Rectal smooth muscle tissue (tissue), 1 donor: ENCODE measurements around the gene MTMR3.
"Not testable (repeated sequence)": the region's sequence is repeated elsewhere in the genome, so short reads cannot be mapped to it uniquely, and the experiment has no call there.

Experiments used
- H3K27ac ChIP-seq: one replicate; pipeline ENCODE4 v1.7.0; 2013; ENCODE audit warnings: low read depth, low read length, inconsistent platforms
- H3K27me3 ChIP-seq: one replicate; pipeline ENCODE4 v1.7.0; 2013; ENCODE audit warnings: low read length; ENCODE audit not compliant: control insufficient read depth, insufficient read depth
- H3K36me3 ChIP-seq: one replicate; pipeline ENCODE4 v1.7.0; 2013; ENCODE audit warnings: low read length; ENCODE audit not compliant: control insufficient read depth, insufficient read depth
- H3K4me1 ChIP-seq: one replicate; pipeline ENCODE4 v1.7.0; 2013; ENCODE audit warnings: low read length; ENCODE audit not compliant: control insufficient read depth, insufficient read depth
- H3K4me3 ChIP-seq: one replicate; pipeline ENCODE4 v1.7.0; 2013; ENCODE audit warnings: low read length
- H3K9ac ChIP-seq: one replicate; pipeline ENCODE4 v1.7.0; 2013; ENCODE audit warnings: low read length

Gene MTMR3

DNA sequence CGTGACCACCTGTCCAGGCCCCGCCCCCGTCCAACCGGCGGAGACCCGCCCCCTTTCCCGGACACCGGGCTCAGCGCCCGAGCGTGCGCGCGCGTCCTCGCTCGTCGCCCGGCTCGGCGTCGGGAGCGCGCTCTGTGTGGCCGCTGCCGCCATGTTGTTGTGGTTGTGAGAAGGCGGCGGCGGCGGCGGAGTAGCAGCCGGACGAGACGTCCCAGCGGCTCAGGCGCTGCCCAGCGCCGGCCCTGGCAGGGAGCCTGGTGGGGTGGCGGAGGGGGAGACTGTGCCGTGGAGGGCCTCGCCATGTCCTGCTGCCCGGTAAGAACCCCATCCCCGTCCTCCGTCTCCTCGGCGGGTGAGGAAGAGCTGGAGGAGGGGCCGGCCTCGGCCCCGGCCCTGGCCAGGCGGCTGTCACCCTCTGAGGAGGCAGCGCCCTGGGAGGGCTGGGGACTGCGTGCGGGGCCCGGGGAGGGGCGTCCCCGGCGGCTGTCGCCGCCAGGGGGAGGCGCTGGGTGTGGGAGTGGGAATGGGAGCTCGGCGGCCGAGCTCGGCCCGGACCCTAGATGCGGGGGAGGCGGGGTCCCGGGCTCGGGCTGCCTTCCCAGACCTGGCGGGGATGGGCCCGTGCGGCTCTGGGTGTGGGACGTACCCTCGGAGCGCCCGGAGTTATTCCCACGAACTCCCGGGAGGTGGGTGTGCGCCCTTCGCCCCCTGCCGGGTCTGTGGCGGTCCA, at the start of gene MTMR3:
TSS of gene MTMR3 (plus strand) at position 130 of the 730 bp plus-strand sequence. CDS start 87,886 bp downstream, outside the sequence.
- H3K4me1 ChIP-seq = peaks cover 7% of the 10 kb centered on the region
- H3K4me3 ChIP-seq = peak within 1 kb of the TSS; percentile 87
- peak within 1 kb of the TSS; percentile 98 for H3K9ac ChIP-seq
- no peaks in the 10 kb centered on the region for H3K27me3 ChIP-seq
- H3K36me3 ChIP-seq = no peaks in the 10 kb centered on the region
- peak within 1 kb of the TSS; percentile 94 for H3K27ac ChIP-seq

GRCh38 chr22:29833392-29833965, 49.5 kb upstream of the MTMR3 start:
- Histone ChIP-seq H3K9ac (no peak overlapping the region), H3K27ac (peak overlapping the region; percentile 41), H3K4me3 (no peak overlapping the region), H3K4me1 (peaks cover 5% of the 10 kb centered on the region), H3K36me3 (peaks cover 21% of the 10 kb centered on the region), H3K27me3 (no peaks in the 10 kb centered on the region)

GRCh38 chr22:29834046-29834445, 48.9 kb upstream of the MTMR3 start:
- H3K4me3 ChIP-seq = no peak overlapping the region
- H3K27ac ChIP-seq = no peak overlapping the region
- H3K36me3 ChIP-seq = peaks cover 21% of the 10 kb centered on the region
- H3K27me3 ChIP-seq = no peaks in the 10 kb centered on the region
- peaks cover 5% of the 10 kb centered on the region for H3K4me1 ChIP-seq
- H3K9ac ChIP-seq = no peak overlapping the region

DNA sequence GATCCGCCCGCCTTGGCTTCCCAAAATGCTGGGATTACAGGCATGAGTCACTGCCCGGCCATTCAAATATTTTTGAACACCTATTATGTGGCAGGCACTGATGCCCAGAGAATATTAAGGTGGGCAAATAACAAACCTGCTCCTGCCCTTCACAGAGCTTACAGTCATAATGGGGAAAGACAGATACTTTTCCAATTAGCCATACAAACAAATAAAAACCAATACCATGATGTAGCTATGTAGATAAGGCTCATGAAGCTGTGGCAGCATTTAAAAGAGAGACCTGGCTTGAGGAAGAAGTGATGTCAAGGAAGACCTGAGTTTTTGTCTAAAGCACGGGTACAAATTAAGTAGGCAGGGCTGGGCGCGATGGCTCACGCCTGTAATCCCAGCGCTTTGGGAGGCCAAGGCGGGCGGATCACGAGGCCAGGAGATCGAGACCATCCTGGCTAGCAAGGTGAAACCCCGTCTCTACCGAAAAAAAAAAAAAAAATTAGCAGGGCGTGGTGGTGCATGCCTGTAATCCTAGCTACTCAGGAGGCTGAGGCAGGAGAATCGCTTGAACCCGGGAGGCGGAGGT, 46.1 kb upstream of the MTMR3 start:
- not testable (repeated sequence) for H3K4me1 ChIP-seq, H3K27ac ChIP-seq, H3K27me3 ChIP-seq, H3K9ac ChIP-seq
- Histone ChIP-seq H3K36me3 (peaks cover 13% of the 10 kb centered on the region), H3K4me3 (peak overlapping the region; percentile 92)

GRCh38 chr22:29837741-29838598, 45.0 kb upstream of the MTMR3 start, which contains the start of gene ASCC2:
Gene ASCC2, minus strand, starts transcription at chr22:29838274. Its CDS starts 5,949 bp downstream, at chr22:29832325.
- Histone ChIP-seq H3K36me3 (peaks cover 8% of the 10 kb centered on the region), H3K27me3 (no peaks in the 10 kb centered on the region), H3K4me1 (peaks cover 5% of the 10 kb centered on the region), H3K9ac (peak within 1 kb of the TSS; percentile 70), H3K4me3 (peak within 1 kb of the TSS; percentile 92), H3K27ac (peak within 1 kb of the TSS; percentile 87)

DNA sequence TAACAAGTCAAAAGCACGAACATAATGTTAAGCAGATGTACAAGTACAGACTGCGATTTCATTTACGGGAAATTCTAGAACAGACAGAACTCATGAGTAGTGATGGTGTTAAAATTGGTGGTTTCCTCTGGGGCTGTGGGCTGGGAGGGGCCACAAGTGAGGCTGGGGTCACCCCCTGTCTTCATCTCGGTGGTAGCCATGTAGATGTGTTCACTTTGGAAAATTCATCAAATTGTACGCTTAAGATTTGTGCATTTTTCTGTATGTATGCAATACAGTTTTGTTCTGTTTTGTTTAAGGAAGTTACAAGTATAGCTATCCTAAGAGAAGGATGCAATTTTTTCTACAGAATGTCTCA, 44.4 kb upstream of the MTMR3 start:
- Histone ChIP-seq H3K4me1 (peaks cover 5% of the 10 kb centered on the region), H3K9ac (peak overlapping the region; percentile 43), H3K27me3 (no peaks in the 10 kb centered on the region), H3K36me3 (peaks cover 2% of the 10 kb centered on the region), H3K4me3 (peak overlapping the region; percentile 58), H3K27ac (peak overlapping the region; percentile 87)

- H3K27me3 ChIP-seq = no peaks in the 10 kb centered on the region
- H3K36me3 ChIP-seq = peaks cover 2% of the 10 kb centered on the region
- peaks cover 5% of the 10 kb centered on the region for H3K4me1 ChIP-seq
- H3K27ac ChIP-seq = peak overlapping the region; percentile 87
- no peak overlapping the region for H3K9ac ChIP-seq
- H3K4me3 ChIP-seq = peak overlapping the region; percentile 58
Observed at GRCh38 chr22:29839039-29839438, 43.9 kb upstream of the MTMR3 start.

DNA sequence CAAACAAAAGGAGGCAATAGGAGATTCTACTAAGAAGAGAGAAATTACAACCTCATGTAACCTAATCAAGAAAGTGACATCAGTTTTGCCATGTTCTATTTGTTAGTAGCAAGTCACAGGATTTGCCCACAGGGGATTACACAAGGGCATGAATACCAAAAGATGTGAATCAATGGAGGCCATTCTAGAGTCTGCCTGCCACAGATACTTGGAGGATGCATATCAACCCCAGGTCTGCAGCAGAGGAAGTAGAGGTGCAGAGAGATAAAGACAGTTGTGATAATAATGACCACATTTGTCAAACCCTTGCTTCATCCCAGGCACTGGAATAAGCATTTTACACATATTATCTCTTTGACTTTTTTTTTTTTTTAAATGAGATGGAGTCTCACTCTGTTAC, 42.5 kb upstream of the MTMR3 start:
- Histone ChIP-seq H3K9ac (no peak overlapping the region), H3K27me3 (no peaks in the 10 kb centered on the region), H3K27ac (no peak overlapping the region), H3K4me1 (peaks cover 5% of the 10 kb centered on the region), H3K4me3 (no peak overlapping the region), H3K36me3 (peaks cover 2% of the 10 kb centered on the region)

- Histone ChIP-seq H3K36me3 (no peaks in the 10 kb centered on the region), H3K4me3 (no peak overlapping the region), H3K27me3 (no peaks in the 10 kb centered on the region), H3K27ac (no peak overlapping the region), H3K4me1 (peaks cover 5% of the 10 kb centered on the region), H3K9ac (no peak overlapping the region)
Observed at GRCh38 chr22:29842172-29842571, 40.8 kb upstream of the MTMR3 start.

- H3K4me1 ChIP-seq = no peaks in the 10 kb centered on the region
- no peak overlapping the region for H3K4me3 ChIP-seq
- H3K27ac ChIP-seq = no peak overlapping the region
- H3K27me3 ChIP-seq = no peaks in the 10 kb centered on the region
- no peaks in the 10 kb centered on the region for H3K36me3 ChIP-seq
- no peak overlapping the region for H3K9ac ChIP-seq
Observed at GRCh38 chr22:29842740-29843139, 40.2 kb upstream of the MTMR3 start.

- Histone ChIP-seq H3K27me3 (no peaks in the 10 kb centered on the region), H3K9ac (no peak overlapping the region), H3K27ac (no peak overlapping the region), H3K4me3 (no peak overlapping the region), H3K36me3 (no peaks in the 10 kb centered on the region), H3K4me1 (no peaks in the 10 kb centered on the region)
Observed at GRCh38 chr22:29846290-29846689, 36.7 kb upstream of the MTMR3 start.

DNA sequence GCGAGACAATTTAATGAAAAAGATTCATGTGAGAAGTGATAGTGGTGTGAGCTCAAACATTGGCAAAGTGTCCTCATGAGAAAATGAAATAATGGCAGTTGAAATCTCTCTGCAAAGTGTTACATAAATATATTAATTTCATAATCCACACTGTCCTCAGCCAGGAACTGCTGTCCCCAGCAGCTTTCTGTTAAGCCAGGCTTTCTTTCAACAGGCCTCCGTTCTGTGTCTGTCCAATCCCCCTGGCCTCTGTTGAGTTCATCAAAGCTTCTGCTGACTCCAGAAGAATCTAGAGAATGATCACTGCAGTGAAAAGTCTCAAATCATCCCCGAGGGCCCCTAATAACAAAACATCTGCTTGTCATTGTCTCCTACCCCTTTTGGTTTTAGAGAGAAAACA, 34.9 kb upstream of the MTMR3 start:
- Histone ChIP-seq H3K27ac (no peak overlapping the region), H3K9ac (no peak overlapping the region), H3K36me3 (no peaks in the 10 kb centered on the region), H3K27me3 (no peaks in the 10 kb centered on the region), H3K4me3 (no peak overlapping the region), H3K4me1 (no peaks in the 10 kb centered on the region)
